Small intestine (tissue), 7 donors: ENCODE data around the gene NRG2. TPM values are rescaled to one million over a fixed set of nuclear protein-coding genes. Genes with fewer than 3 reads are reported as not detected.

ENCODE experiments used
- DNase-seq, 2 donors: peaks; one replicate each; pipeline versions ENCODE4 v3.0.0 to v3.0.0-alpha.2; 2013
- FAIRE-seq: peaks from 2 replicates; lab custom pipeline; 2012; peaks lifted over from hg19 to GRCh38; lab: Jason Lieb, UNC
- H3K27ac ChIP-seq, 3 donors: one replicate each; pipeline ENCODE4 v1.5.1; 2013; ENCODE audit warnings: low read length in 2 of 3, mild to moderate bottlenecking in 2 of 3, control low read depth in 1 of 3, inconsistent platforms in 1 of 3, low read depth in 1 of 3, moderate library complexity in 1 of 3
- H3K27me3 ChIP-seq, 3 donors: one replicate each; pipeline ENCODE4 v1.6.1; 2013; ENCODE audit warnings: low read length in 3 of 3, inconsistent platforms in 1 of 3; ENCODE audit not compliant: control insufficient read depth in 3 of 3, insufficient read depth in 3 of 3
- H3K36me3 ChIP-seq, 3 donors: one replicate each; pipeline ENCODE4 v1.6.1; 2013; ENCODE audit warnings: low read length in 3 of 3, inconsistent platforms in 1 of 3, low read depth in 1 of 3, mild to moderate bottlenecking in 1 of 3, moderate library complexity in 1 of 3; ENCODE audit not compliant: control insufficient read depth in 3 of 3, insufficient read depth in 2 of 3
- H3K4me1 ChIP-seq, 3 donors: one replicate each; pipeline ENCODE4 v1.6.1; 2013; ENCODE audit warnings: low read length in 2 of 3, inconsistent platforms in 1 of 3, low read depth in 1 of 3, mild to moderate bottlenecking in 1 of 3, moderate library complexity in 1 of 3; ENCODE audit not compliant: control insufficient read depth in 3 of 3, insufficient read depth in 2 of 3
- H3K4me3 ChIP-seq, 3 donors: one replicate each; pipeline ENCODE4 v1.5.1; 2013; ENCODE audit warnings: low read length in 3 of 3, control low read depth in 1 of 3, inconsistent platforms in 1 of 3, low read depth in 1 of 3, mild to moderate bottlenecking in 1 of 3, moderate library complexity in 1 of 3
- H3K9me3 ChIP-seq, 2 donors: one replicate each; pipeline ENCODE4 v1.6.1; 2013; ENCODE audit warnings: low read depth in 1 of 2, low read length in 1 of 2; ENCODE audit not compliant: control insufficient read depth in 2 of 2, insufficient read depth in 1 of 2
- WGBS, 3 donors: extraction: QIAGEN DNeasy Blood & Tissue Kit; methylation state at CpG; one replicate each; pipeline ENCODE4 v1.1.7; 2013; 5-methylcytosine and 5-hydroxymethylcytosine counted together
- polyA plus RNA-seq, 4 donors: library from polyadenylated mRNA; stranded (reverse) in 3 of 4; unstranded in 1 of 4; fragments of 200-250 nt in 3 of 4; fragments of 120-200 nt in 1 of 4; gene quantifications; one replicate each; pipeline versions ENCODE4 v1.2.1 to v1.2.3, GENCODE V29; 2013
- donor health status: healthy with polysubstance abuse.
- donor health status: control.
- donor health status: control.
- donor health status: Bipolar disorder and iron deficiency.
- donor health status: healthy.

The NRG2 gene
- polyA plus RNA-seq, 4 donors = 0.19 to 0.55 TPM; not detected in 2

- Histone ChIP-seq H3K4me1 (peaks cover 0 to 13% (median 0%) of the 10 kb centered on the region in 3 donors), H3K4me3 (no peak overlapping the region), H3K27ac (no peak overlapping the region), H3K27me3 (peaks cover 11 to 59% (median 22%) of the 10 kb centered on the region in 3 donors), H3K36me3 (no peaks in the 10 kb centered on the region), H3K9me3 (no peaks in the 10 kb centered on the region)
- 96 to 98% (median 98%) methylated on average over 2 of the region's 2 CpGs for WGBS, 3 donors
- FAIRE-seq (no peak), DNase-seq (no peak)
Measured at GRCh38 chr5:139906661-139907060, 136.4 kb downstream of the NRG2 start.

GRCh38 chr5:139904816-139905661 lies 138.1 kb downstream of the NRG2 start:
- 19 to 37% (median 28%) methylated on average over 14 to 22 of the region's 22 CpGs for WGBS, 3 donors
- H3K4me1 ChIP-seq = peaks cover 0 to 13% (median 0%) of the 10 kb centered on the region in 3 donors
- peak overlapping the region in 1 of 3 donors; percentile 15 for H3K4me3 ChIP-seq
- no peak for FAIRE-seq
- H3K27me3 ChIP-seq = peaks cover 11 to 73% (median 28%) of the 10 kb centered on the region in 3 donors
- H3K9me3 ChIP-seq = no peaks in the 10 kb centered on the region
- DNase-seq = no peak
- H3K27ac ChIP-seq = no peak overlapping the region
- no peaks in the 10 kb centered on the region for H3K36me3 ChIP-seq

- H3K36me3 ChIP-seq = no peaks in the 10 kb centered on the region
- H3K4me1 ChIP-seq = peaks cover 0 to 13% (median 0%) of the 10 kb centered on the region in 3 donors
- FAIRE-seq (no peak), DNase-seq (no peak)
- H3K27me3 ChIP-seq = peaks cover 11 to 74% (median 28%) of the 10 kb centered on the region in 3 donors
- H3K9me3 ChIP-seq = no peaks in the 10 kb centered on the region
- H3K4me3 ChIP-seq = peak overlapping the region in 2 of 3 donors; percentile 14 to 15
- 2 to 7% (median 7%) methylated on average over 13 to 17 of the region's 17 CpGs for WGBS, 3 donors
- no peak overlapping the region for H3K27ac ChIP-seq
Measured at GRCh38 chr5:139904566-139904815, 138.6 kb downstream of the NRG2 start.

GRCh38 chr5:139903795-139904565 lies 139.1 kb downstream of the NRG2 start:
- DNase-seq = peak in 1 of 2 donors; percentile 36
- Histone ChIP-seq H3K27ac (no peak overlapping the region), H3K4me3 (peak overlapping the region in 2 of 3 donors; percentile 4 to 14), H3K9me3 (no peaks in the 10 kb centered on the region), H3K27me3 (peaks cover 11 to 74% (median 28%) of the 10 kb centered on the region in 3 donors), H3K36me3 (no peaks in the 10 kb centered on the region), H3K4me1 (peaks cover 0 to 13% (median 0%) of the 10 kb centered on the region in 3 donors)
- 0 to 1% (median 1%) methylated on average over 69 to 89 of the region's 89 CpGs for WGBS, 3 donors
- FAIRE-seq = no peak

GRCh38 chr5:139903450-139903794 lies 139.7 kb downstream of the NRG2 start:
- H3K9me3 ChIP-seq = no peaks in the 10 kb centered on the region
- 6 to 13% (median 6%) methylated on average over 13 to 14 of the region's 14 CpGs for WGBS, 3 donors
- H3K27ac ChIP-seq = no peak overlapping the region
- H3K36me3 ChIP-seq = no peaks in the 10 kb centered on the region
- DNase-seq = no peak
- peaks cover 0 to 13% (median 0%) of the 10 kb centered on the region in 3 donors for H3K4me1 ChIP-seq
- no peak for FAIRE-seq
- peak overlapping the region in 1 of 3 donors; percentile 4 for H3K4me3 ChIP-seq
- H3K27me3 ChIP-seq = peaks cover 11 to 73% (median 28%) of the 10 kb centered on the region in 3 donors

- FAIRE-seq (no peak), DNase-seq (no peak)
- Histone ChIP-seq H3K4me3 (no peak overlapping the region), H3K27ac (no peak overlapping the region), H3K36me3 (no peaks in the 10 kb centered on the region), H3K27me3 (peaks cover 11 to 76% (median 28%) of the 10 kb centered on the region in 3 donors), H3K9me3 (no peaks in the 10 kb centered on the region), H3K4me1 (peaks cover 0 to 13% (median 0%) of the 10 kb centered on the region in 3 donors)
- WGBS, 3 donors = 54 to 64% (median 60%) methylated on average over 3 of the region's 3 CpGs
Measured at GRCh38 chr5:139901986-139902385, 141.1 kb downstream of the NRG2 start.

- Histone ChIP-seq H3K4me1 (peaks cover 0 to 13% (median 0%) of the 10 kb centered on the region in 3 donors), H3K9me3 (no peaks in the 10 kb centered on the region), H3K36me3 (no peaks in the 10 kb centered on the region), H3K27me3 (peaks cover 11 to 77% (median 28%) of the 10 kb centered on the region in 3 donors), H3K27ac (no peak overlapping the region), H3K4me3 (no peak overlapping the region)
- 50 to 66% (median 61%) methylated on average over 2 of the region's 2 CpGs for WGBS, 3 donors
- DNase-seq = no peak
- FAIRE-seq = no peak
Measured at GRCh38 chr5:139901251-139901575, 141.9 kb downstream of the NRG2 start.

GRCh38 chr5:139900546-139901250 lies 142.4 kb downstream of the NRG2 start:
- no peak overlapping the region for H3K27ac ChIP-seq
- FAIRE-seq = no peak
- no peaks in the 10 kb centered on the region for H3K36me3 ChIP-seq
- H3K4me1 ChIP-seq = peaks cover 0 to 13% (median 0%) of the 10 kb centered on the region in 3 donors
- 74 to 83% (median 76%) methylated on average over 3 of the region's 3 CpGs for WGBS, 3 donors
- H3K9me3 ChIP-seq = no peaks in the 10 kb centered on the region
- peaks cover 11 to 74% (median 28%) of the 10 kb centered on the region in 3 donors for H3K27me3 ChIP-seq
- no peak for DNase-seq
- H3K4me3 ChIP-seq = no peak overlapping the region
